Kidney (tissue), 14 donors: ENCODE results near the gene ANXA11. TPM values are rescaled to one million over a fixed set of nuclear protein-coding genes. Genes with fewer than 3 reads are reported as not detected.
A peak's percentile ranks its signal among the peaks of the same experiment; 100 is the strongest.

ENCODE experiments used
- DNase-seq, 5 donors: peaks; one replicate each; pipeline ENCODE4 v3.0.0-alpha.2; 2013 to 2020
- FAIRE-seq: peaks from 2 replicates; lab custom pipeline; 2012; peaks lifted over from hg19 to GRCh38; lab: Jason Lieb, UNC
- H3K27ac ChIP-seq, 2 donors: one replicate each; pipeline ENCODE4 v1.7.0; 2013; ENCODE audit warnings: low read depth in 2 of 2, low read length in 2 of 2, inconsistent platforms in 1 of 2
- H3K27me3 ChIP-seq: one replicate; pipeline ENCODE4 v1.7.1; 2013; ENCODE audit warnings: low read length, inconsistent platforms; ENCODE audit not compliant: control insufficient read depth, insufficient read depth
- H3K36me3 ChIP-seq, 3 donors: one replicate each; pipeline versions ENCODE4 v1.7.0 to v1.7.1; 2013; ENCODE audit warnings: low read length in 3 of 3, control low read depth in 1 of 3, inconsistent platforms in 1 of 3; ENCODE audit not compliant: insufficient read depth in 3 of 3, control insufficient read depth in 2 of 3
- H3K4me1 ChIP-seq, 3 donors: one replicate each; pipeline versions ENCODE4 v1.7.0 to v1.7.1; 2013; ENCODE audit warnings: low read length in 3 of 3, inconsistent platforms in 1 of 3, low read depth in 1 of 3; ENCODE audit not compliant: control insufficient read depth in 2 of 3, insufficient read depth in 2 of 3
- H3K4me3 ChIP-seq, 3 donors: one replicate each; pipeline versions ENCODE4 v1.7.0 to v1.8.1; 2013; ENCODE audit warnings: low read length in 3 of 3, control low read depth in 1 of 3, inconsistent platforms in 1 of 3
- H3K9ac ChIP-seq, 3 donors: one replicate each; pipeline versions ENCODE4 v1.7.0 to v1.7.1; 2013; ENCODE audit warnings: low read length in 3 of 3, control low read depth in 1 of 3, inconsistent platforms in 1 of 3
- H3K9me3 ChIP-seq, 3 donors: one replicate each; pipeline versions ENCODE4 v1.7.0 to v1.7.1; 2013; ENCODE audit warnings: low read length in 3 of 3, control low read depth in 1 of 3, inconsistent platforms in 1 of 3; ENCODE audit not compliant: control insufficient read depth in 2 of 3, insufficient read depth in 1 of 3
- intact Hi-C: fragments of 100-400 bp; cut with DNase I; formaldehyde crosslinking; loops from one replicate; pipeline ENCODE4 v1.11.1; 2022
- polyA plus RNA-seq: library from polyadenylated mRNA; stranded (reverse); fragments of 350-450 nt; fragmentation: Illumina TruSeq; extraction: RNeasy Lipid Tissue Mini Kit (QIAGEN cat#74804); gene quantifications from one replicate; pipeline ENCODE4 v1.2.3, GENCODE V29; 2014; ENCODE audit warnings: low read depth, low replicate concordance; ENCODE audit not compliant: insufficient read depth
- total RNA-seq: library from RNA; stranded (reverse); fragmentation: NEBNext Ultra II Directional; extraction: Animal tissue kit (Norgen Biotek cat#: 25700); gene quantifications from one replicate; pipeline ENCODE4 v1.2.1, GENCODE V29; 2021
- TF ChIP-seq, protein P1 (sequence below): IDR thresholded peaks from 3 replicates; pipeline ENCODE4 v1.5.1; 2012; ENCODE audit warnings: mild to moderate bottlenecking, moderate library complexity, borderline replicate concordance; ENCODE audit not compliant: insufficient read depth; ENCODE audit errors: extremely low read depth
- donor health status: control.
- donor health status: control.
- donor health status: control.
- donor health status: control.
- donor health status: control.
- donor health status: DM: yes; HTN: yes; CAD: no.
- donor health status: Normal renal cell carcinoma (clear cell type).

ANXA11 gene
- total and polyA plus RNA-seq, 2 donors from 2014 or later = 435 to 543 TPM

DNA sequence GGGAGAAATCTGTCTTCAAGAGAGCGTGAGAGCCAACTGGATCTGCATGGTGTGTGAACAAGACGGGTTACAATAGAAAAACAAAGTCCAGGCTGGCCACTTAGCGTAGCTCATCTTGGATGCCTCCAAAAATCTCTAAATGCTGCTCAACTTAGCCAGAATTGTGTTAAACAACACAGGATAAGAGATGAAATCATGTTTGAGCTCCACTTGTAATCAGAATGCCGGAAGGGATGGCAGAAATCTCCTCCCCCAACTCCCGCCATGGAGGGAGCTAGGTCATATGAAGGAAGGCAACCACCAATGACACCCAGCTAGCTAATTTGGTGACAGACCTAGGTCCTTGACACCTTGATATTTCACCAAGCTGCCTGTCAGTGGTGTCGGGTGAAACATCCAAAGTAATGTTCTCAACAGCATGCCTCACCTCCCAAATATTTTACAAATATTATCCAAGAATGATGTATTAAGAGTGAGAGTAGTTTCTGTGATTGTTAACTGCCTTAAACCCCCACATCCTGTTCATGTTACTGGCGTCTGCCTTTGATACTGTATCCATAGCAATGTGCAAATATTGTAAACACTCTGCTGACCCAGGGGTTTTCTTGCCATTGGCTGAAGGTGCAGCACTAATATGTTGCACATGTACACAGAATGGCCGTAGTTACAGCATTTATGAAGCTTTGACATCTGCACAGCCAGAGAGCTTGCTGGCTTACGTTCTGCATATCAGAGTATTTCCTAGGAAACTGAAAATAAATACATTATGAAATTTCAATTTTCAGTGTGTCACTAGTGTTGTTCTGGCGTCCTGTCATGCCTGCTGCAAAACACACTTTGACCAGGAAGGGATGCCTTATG lies 101.0 kb downstream of the ANXA11 start:
- no peaks in the 10 kb centered on the region for H3K27me3 ChIP-seq
- H3K27ac ChIP-seq = no peak overlapping the region
- no peak overlapping the region for H3K9ac ChIP-seq
- H3K36me3 ChIP-seq = no peaks in the 10 kb centered on the region
- intact Hi-C loops = no loop called here
- TF ChIP-seq, protein P1, sequence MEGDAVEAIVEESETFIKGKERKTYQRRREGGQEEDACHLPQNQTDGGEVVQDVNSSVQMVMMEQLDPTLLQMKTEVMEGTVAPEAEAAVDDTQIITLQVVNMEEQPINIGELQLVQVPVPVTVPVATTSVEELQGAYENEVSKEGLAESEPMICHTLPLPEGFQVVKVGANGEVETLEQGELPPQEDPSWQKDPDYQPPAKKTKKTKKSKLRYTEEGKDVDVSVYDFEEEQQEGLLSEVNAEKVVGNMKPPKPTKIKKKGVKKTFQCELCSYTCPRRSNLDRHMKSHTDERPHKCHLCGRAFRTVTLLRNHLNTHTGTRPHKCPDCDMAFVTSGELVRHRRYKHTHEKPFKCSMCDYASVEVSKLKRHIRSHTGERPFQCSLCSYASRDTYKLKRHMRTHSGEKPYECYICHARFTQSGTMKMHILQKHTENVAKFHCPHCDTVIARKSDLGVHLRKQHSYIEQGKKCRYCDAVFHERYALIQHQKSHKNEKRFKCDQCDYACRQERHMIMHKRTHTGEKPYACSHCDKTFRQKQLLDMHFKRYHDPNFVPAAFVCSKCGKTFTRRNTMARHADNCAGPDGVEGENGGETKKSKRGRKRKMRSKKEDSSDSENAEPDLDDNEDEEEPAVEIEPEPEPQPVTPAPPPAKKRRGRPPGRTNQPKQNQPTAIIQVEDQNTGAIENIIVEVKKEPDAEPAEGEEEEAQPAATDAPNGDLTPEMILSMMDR = no peak
- FAIRE-seq (no peak), DNase-seq (peak in 3 of 5 donors; percentile 20 to 83 (median 58))
- H3K9me3 ChIP-seq = peaks cover 0 to 9% (median 0%) of the 10 kb centered on the region in 3 donors
- H3K4me3 ChIP-seq = no peak overlapping the region
- no peaks in the 10 kb centered on the region for H3K4me1 ChIP-seq

Other genes with a start within 250 kb of the ANXA11 start
- gene TMEM254, start 126.9 kb downstream of the ANXA11 start, total RNA-seq = 21.1 TPM
- 29.5 TPM for gene TMEM254, start 126.9 kb downstream of the ANXA11 start, polyA plus RNA-seq
- 31.4 TPM for gene PLAC9, start 72.8 kb downstream of the ANXA11 start, total RNA-seq
- gene PLAC9, start 72.8 kb downstream of the ANXA11 start, polyA plus RNA-seq = 49.9 TPM
- gene MAT1A, start 84.1 kb upstream of the ANXA11 start, total RNA-seq = 1.1 TPM
- 2.9 TPM for gene MAT1A, start 84.1 kb upstream of the ANXA11 start, polyA plus RNA-seq
- not detected for gene DYDC1, start 151.2 kb upstream of the ANXA11 start, total RNA-seq
- gene DYDC1, start 151.2 kb upstream of the ANXA11 start, polyA plus RNA-seq = not detected
- 0.57 TPM for gene DYDC2, start 151.2 kb upstream of the ANXA11 start, total RNA-seq
- gene DYDC2, start 151.2 kb upstream of the ANXA11 start, polyA plus RNA-seq = 0.22 TPM
- 69.4 TPM for gene PRXL2A, start 203.0 kb upstream of the ANXA11 start, total RNA-seq
- gene PRXL2A, start 203.0 kb upstream of the ANXA11 start, polyA plus RNA-seq = 101 TPM
- 183 TPM for gene TSPAN14, start 248.8 kb upstream of the ANXA11 start, total RNA-seq
- gene TSPAN14, start 248.8 kb upstream of the ANXA11 start, polyA plus RNA-seq = 36.8 TPM